ENCODE results near the gene BARX1. TPM values are rescaled to one million over a fixed set of nuclear protein-coding genes. Genes with fewer than 3 reads are reported as not detected.

BARX1 gene
- total and polyA plus RNA-seq, 2 donors (not counting 1 experiment from before 2014, with no cell fraction given): not detected

- no peaks in the 10 kb centered on the region for H3K4me1 ChIP-seq (ENCODE audit: control insufficient read depth, extremely low read depth, insufficient read depth, low read length)
- H3K9ac ChIP-seq (ENCODE audit: insufficient read depth, low read length): no peak overlapping the region
- no peaks in the 10 kb centered on the region for H3K79me2 ChIP-seq (ENCODE audit: control insufficient read depth, insufficient read depth, low read length)
- no peaks in the 10 kb centered on the region for H3K36me3 ChIP-seq (ENCODE audit: control insufficient read depth, insufficient read depth, low read length)
- no peak overlapping the region for H3K27ac ChIP-seq (ENCODE audit: insufficient read depth, low read length)
- no peak overlapping the region for H3K4me3 ChIP-seq (replicated peaks in 1 of 4; ENCODE audit: control extremely low read depth in 1 of 4, insufficient read depth in 1 of 4, low read depth in 3 of 4, low read length in 4 of 4)
- H2AFZ ChIP-seq (ENCODE audit: low read length): no peak overlapping the region
- peaks cover 91% of the 10 kb centered on the region for H3K27me3 ChIP-seq (ENCODE audit: control insufficient read depth, insufficient read depth, low read length)
- TF ChIP-seq EZH2 (IDR thresholded peaks at IDR 0.05; ENCODE audit: low read length, missing control alignments): no peak
- no peak for DNase-seq (ENCODE audit: low read depth in 2 of 2)
- no peaks in the 10 kb centered on the region for H3K9me3 ChIP-seq (ENCODE audit: control insufficient read depth, insufficient read depth, low read depth, low read length)
- no peak overlapping the region for H3K4me2 ChIP-seq (ENCODE audit: extremely low read depth, insufficient read depth, low read length)
- no peaks in the 10 kb centered on the region for H4K20me1 ChIP-seq (ENCODE audit: control insufficient read depth, extremely low read depth, insufficient read depth, low read length)
Measured at GRCh38 chr9:93953496-93954433, 1.4 kb downstream of the BARX1 start.

- no peak overlapping the region for H2AFZ ChIP-seq (ENCODE audit: low read length)
- H3K36me3 ChIP-seq (ENCODE audit: control insufficient read depth, insufficient read depth, low read length): no peaks in the 10 kb centered on the region
- no peaks in the 10 kb centered on the region for H4K20me1 ChIP-seq (ENCODE audit: control insufficient read depth, extremely low read depth, insufficient read depth, low read length)
- TF ChIP-seq EZH2 (IDR thresholded peaks at IDR 0.05; ENCODE audit: low read length, missing control alignments) (peak; percentile 22), CTCF (conservative IDR thresholded peaks at IDR 0.05 in 1 of 2, IDR thresholded peaks at IDR 0.05 in 1 of 2; ENCODE audit: low read depth in 1 of 2, low read length in 2 of 2) (no peak)
- H3K4me3 ChIP-seq (replicated peaks in 1 of 4; ENCODE audit: control extremely low read depth in 1 of 4, insufficient read depth in 1 of 4, low read depth in 3 of 4, low read length in 4 of 4): no peak overlapping the region
- no peaks in the 10 kb centered on the region for H3K4me1 ChIP-seq (ENCODE audit: control insufficient read depth, extremely low read depth, insufficient read depth, low read length)
- H3K27me3 ChIP-seq (ENCODE audit: control insufficient read depth, insufficient read depth, low read length): peaks cover 91% of the 10 kb centered on the region
- no peaks in the 10 kb centered on the region for H3K79me2 ChIP-seq (ENCODE audit: control insufficient read depth, insufficient read depth, low read length)
- no peak overlapping the region for H3K27ac ChIP-seq (ENCODE audit: insufficient read depth, low read length)
- H3K9me3 ChIP-seq (ENCODE audit: control insufficient read depth, insufficient read depth, low read depth, low read length): no peaks in the 10 kb centered on the region
- H3K4me2 ChIP-seq (ENCODE audit: extremely low read depth, insufficient read depth, low read length): no peak overlapping the region
- no peak for DNase-seq (ENCODE audit: low read depth in 2 of 2)
- no peak overlapping the region for H3K9ac ChIP-seq (ENCODE audit: insufficient read depth, low read length)
Measured at GRCh38 chr9:93952784-93953495, 2.2 kb downstream of the BARX1 start.

- H3K36me3 ChIP-seq (ENCODE audit: control insufficient read depth, insufficient read depth, low read length): no peaks in the 10 kb centered on the region
- peaks cover 90% of the 10 kb centered on the region for H3K27me3 ChIP-seq (ENCODE audit: control insufficient read depth, insufficient read depth, low read length)
- no peak overlapping the region for H2AFZ ChIP-seq (ENCODE audit: low read length)
- H3K4me1 ChIP-seq (ENCODE audit: control insufficient read depth, extremely low read depth, insufficient read depth, low read length): no peaks in the 10 kb centered on the region
- no peaks in the 10 kb centered on the region for H3K9me3 ChIP-seq (ENCODE audit: control insufficient read depth, insufficient read depth, low read depth, low read length)
- H3K4me2 ChIP-seq (ENCODE audit: extremely low read depth, insufficient read depth, low read length): no peak overlapping the region
- H4K20me1 ChIP-seq (ENCODE audit: control insufficient read depth, extremely low read depth, insufficient read depth, low read length): no peaks in the 10 kb centered on the region
- TF ChIP-seq EZH2 (IDR thresholded peaks at IDR 0.05; ENCODE audit: low read length, missing control alignments): peak; percentile 74
- TF ChIP-seq CTCF (conservative IDR thresholded peaks at IDR 0.05 in 1 of 2, IDR thresholded peaks at IDR 0.05 in 1 of 2; ENCODE audit: low read depth in 1 of 2, low read length in 2 of 2): no peak
- no peak overlapping the region for H3K4me3 ChIP-seq (replicated peaks in 1 of 4; ENCODE audit: control extremely low read depth in 1 of 4, insufficient read depth in 1 of 4, low read depth in 3 of 4, low read length in 4 of 4)
- no peak overlapping the region for H3K27ac ChIP-seq (ENCODE audit: insufficient read depth, low read length)
- no peaks in the 10 kb centered on the region for H3K79me2 ChIP-seq (ENCODE audit: control insufficient read depth, insufficient read depth, low read length)
- no peak for DNase-seq (ENCODE audit: low read depth in 2 of 2)
- H3K9ac ChIP-seq (ENCODE audit: insufficient read depth, low read length): no peak overlapping the region
Measured at GRCh38 chr9:93952119-93952783, 2.9 kb downstream of the BARX1 start.

All from fibroblast of lung (primary cell).